ENCODE measurements around the gene CAMTA1.
"Not testable (repeated sequence)": the region's sequence is repeated elsewhere in the genome, so short reads cannot be mapped to it uniquely, and the experiment has no call there.

CAMTA1 gene

DNA sequence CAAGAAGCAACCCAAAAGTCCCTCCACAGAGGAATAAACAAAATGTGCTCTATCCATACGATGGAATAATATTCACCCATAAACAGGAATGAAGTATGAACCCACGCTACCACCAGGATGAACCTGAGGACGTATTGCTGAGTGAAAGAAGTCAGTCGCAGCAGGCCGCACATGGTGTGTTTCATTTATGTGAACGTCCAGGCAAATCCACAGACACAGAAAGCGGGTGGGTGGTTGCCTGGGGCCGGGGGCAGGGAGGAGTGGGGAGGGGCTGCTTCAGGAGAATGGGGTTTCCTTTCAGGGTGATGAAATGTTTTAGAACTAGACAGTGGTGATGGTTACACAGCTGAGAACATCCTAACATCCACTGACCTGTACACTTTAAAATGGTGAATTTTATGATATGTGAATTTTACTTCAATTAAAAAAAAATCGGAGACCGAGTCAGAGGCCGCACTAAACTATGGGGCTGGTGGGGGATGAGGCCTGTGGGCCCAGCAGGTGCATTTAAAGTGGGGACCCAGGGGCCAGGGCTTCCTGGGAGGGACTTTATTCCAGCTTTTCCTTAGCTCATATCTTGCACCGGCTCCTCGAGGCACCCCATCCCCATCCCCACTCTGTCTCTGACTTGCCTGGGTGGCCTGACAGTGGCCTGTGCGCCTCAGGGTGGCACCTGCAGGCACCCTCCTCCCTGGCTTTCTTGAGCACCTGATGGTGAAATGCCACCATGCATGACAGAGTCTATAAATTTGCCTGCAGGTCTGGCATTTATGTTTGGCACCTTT lies 593.3 kb downstream of the CAMTA1 start:
- Histone ChIP-seq H3K4me3 (ENCODE audit: low read depth in 1 of 2, low read length in 2 of 2) (no peak overlapping the region), H3K9ac (ENCODE audit: low read depth, low read length) (no peak overlapping the region), H3K9me3 (ENCODE audit: insufficient read depth, low read length, severe bottlenecking) (no peaks in the 10 kb centered on the region), H4K20me1 (ENCODE audit: insufficient read depth, low read length) (0 out of 2 replicates have a peak, but pooled peaks cover 5% of the 10 kb centered on the region), H3K79me2 (ENCODE audit: insufficient read depth, low read length) (no peaks in the 10 kb centered on the region), H3K27ac (ENCODE audit: low read length) (no peak overlapping the region), H3K36me3 (ENCODE audit: insufficient read depth, low read length) (no peaks in the 10 kb centered on the region), H3K4me1 (ENCODE audit: insufficient read depth, low read length) (no peaks in the 10 kb centered on the region), H3K27me3 (ENCODE audit: insufficient read depth, low read length, poor library complexity) (peaks cover 8% of the 10 kb centered on the region), H3K4me2 (ENCODE audit: insufficient read depth, low read length) (no peak overlapping the region), H2AFZ (ENCODE audit: low read depth, low read length) (no peak overlapping the region)
- ATAC-seq (ENCODE audit: insufficient read depth, low read depth): no peak
- TF ChIP-seq EZH2 (IDR thresholded peaks at IDR 0.05; ENCODE audit: borderline replicate concordance, low read depth, low read length, severe bottlenecking) (no peak), CTCF (IDR thresholded peaks at IDR 0.05; ENCODE audit: borderline replicate concordance, extremely low read depth, low read length, poor library complexity, severe bottlenecking) (no peak)
- no peak for DNase-seq

- Histone ChIP-seq H3K36me3 (ENCODE audit: insufficient read depth, low read length) (no peaks in the 10 kb centered on the region), H3K4me2 (ENCODE audit: insufficient read depth, low read length) (no peak overlapping the region), H3K4me1 (ENCODE audit: insufficient read depth, low read length) (no peaks in the 10 kb centered on the region), H3K27ac (ENCODE audit: low read length) (no peak overlapping the region), H3K9me3 (ENCODE audit: insufficient read depth, low read length, severe bottlenecking) (no peaks in the 10 kb centered on the region), H2AFZ (ENCODE audit: low read depth, low read length) (no peak overlapping the region), H3K9ac (ENCODE audit: low read depth, low read length) (no peak overlapping the region), H3K79me2 (ENCODE audit: insufficient read depth, low read length) (no peaks in the 10 kb centered on the region), H4K20me1 (ENCODE audit: insufficient read depth, low read length) (0 out of 2 replicates have a peak, but pooled peaks cover 3% of the 10 kb centered on the region), H3K4me3 (ENCODE audit: low read depth in 1 of 2, low read length in 2 of 2) (no peak overlapping the region), H3K27me3 (ENCODE audit: insufficient read depth, low read length, poor library complexity) (peaks cover 8% of the 10 kb centered on the region)
- DNase-seq (no peak), ATAC-seq (ENCODE audit: insufficient read depth, low read depth) (no peak)
- TF ChIP-seq CTCF (IDR thresholded peaks at IDR 0.05; ENCODE audit: borderline replicate concordance, extremely low read depth, low read length, poor library complexity, severe bottlenecking): no peak
- no peak for TF ChIP-seq EZH2 (IDR thresholded peaks at IDR 0.05; ENCODE audit: borderline replicate concordance, low read depth, low read length, severe bottlenecking)
Observed at GRCh38 chr1:7379441-7379971, 594.3 kb downstream of the CAMTA1 start.

GRCh38 chr1:7380068-7380467 lies 594.8 kb downstream of the CAMTA1 start:
- not testable (repeated sequence) for H3K4me1 ChIP-seq (ENCODE audit: insufficient read depth, low read length); H3K36me3 ChIP-seq (ENCODE audit: insufficient read depth, low read length); H3K9me3 ChIP-seq (ENCODE audit: insufficient read depth, low read length, severe bottlenecking); ATAC-seq (ENCODE audit: insufficient read depth, low read depth); H3K27ac ChIP-seq (ENCODE audit: low read length); H3K79me2 ChIP-seq (ENCODE audit: insufficient read depth, low read length); H3K4me2 ChIP-seq (ENCODE audit: insufficient read depth, low read length); H3K9ac ChIP-seq (ENCODE audit: low read depth, low read length); H3K4me3 ChIP-seq (ENCODE audit: low read depth in 1 of 2, low read length in 2 of 2); H3K27me3 ChIP-seq (ENCODE audit: insufficient read depth, low read length, poor library complexity); DNase-seq; H4K20me1 ChIP-seq (ENCODE audit: insufficient read depth, low read length); H2AFZ ChIP-seq (ENCODE audit: low read depth, low read length)

DNA sequence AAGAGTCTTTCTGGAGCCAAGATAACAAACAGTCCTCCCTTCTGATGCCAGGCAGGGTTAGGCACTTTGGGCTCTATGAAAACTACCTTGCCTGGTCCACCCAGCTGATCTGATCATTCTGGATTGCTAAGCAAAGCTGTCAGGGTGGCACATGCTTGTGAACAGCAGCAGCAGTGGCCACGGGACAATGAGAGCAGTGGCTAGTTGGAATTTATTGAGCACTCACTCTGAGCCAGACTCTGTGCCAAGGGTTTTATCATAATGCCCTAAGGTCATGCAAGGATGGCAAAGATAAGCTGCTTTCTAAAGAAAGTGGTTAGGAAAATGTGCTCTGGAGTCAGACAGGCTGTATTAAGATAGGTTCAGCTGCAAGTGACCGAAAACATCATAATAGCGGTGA lies 595.5 kb downstream of the CAMTA1 start:
- Histone ChIP-seq H3K4me2 (ENCODE audit: insufficient read depth, low read length) (no peak overlapping the region), H3K4me1 (ENCODE audit: insufficient read depth, low read length) (no peaks in the 10 kb centered on the region), H3K27me3 (ENCODE audit: insufficient read depth, low read length, poor library complexity) (peaks cover 8% of the 10 kb centered on the region), H3K79me2 (ENCODE audit: insufficient read depth, low read length) (no peaks in the 10 kb centered on the region), H4K20me1 (ENCODE audit: insufficient read depth, low read length) (no peaks in the 10 kb centered on the region), H3K36me3 (ENCODE audit: insufficient read depth, low read length) (no peaks in the 10 kb centered on the region), H3K27ac (ENCODE audit: low read length) (no peak overlapping the region), H3K9me3 (ENCODE audit: insufficient read depth, low read length, severe bottlenecking) (no peaks in the 10 kb centered on the region), H2AFZ (ENCODE audit: low read depth, low read length) (no peak overlapping the region), H3K4me3 (ENCODE audit: low read depth in 1 of 2, low read length in 2 of 2) (no peak overlapping the region), H3K9ac (ENCODE audit: low read depth, low read length) (no peak overlapping the region)
- DNase-seq: no peak
- TF ChIP-seq CTCF (IDR thresholded peaks at IDR 0.05; ENCODE audit: borderline replicate concordance, extremely low read depth, low read length, poor library complexity, severe bottlenecking): no peak
- TF ChIP-seq EZH2 (IDR thresholded peaks at IDR 0.05; ENCODE audit: borderline replicate concordance, low read depth, low read length, severe bottlenecking): no peak
- ATAC-seq (ENCODE audit: insufficient read depth, low read depth): no peak

- not testable (repeated sequence) for H3K4me2 ChIP-seq (ENCODE audit: insufficient read depth, low read length); H3K4me3 ChIP-seq (ENCODE audit: low read depth in 1 of 2, low read length in 2 of 2); H3K27me3 ChIP-seq (ENCODE audit: insufficient read depth, low read length, poor library complexity); H3K27ac ChIP-seq (ENCODE audit: low read length); H4K20me1 ChIP-seq (ENCODE audit: insufficient read depth, low read length); H3K4me1 ChIP-seq (ENCODE audit: insufficient read depth, low read length); H2AFZ ChIP-seq (ENCODE audit: low read depth, low read length); H3K79me2 ChIP-seq (ENCODE audit: insufficient read depth, low read length); DNase-seq; H3K36me3 ChIP-seq (ENCODE audit: insufficient read depth, low read length); ATAC-seq (ENCODE audit: insufficient read depth, low read depth); H3K9me3 ChIP-seq (ENCODE audit: insufficient read depth, low read length, severe bottlenecking); H3K9ac ChIP-seq (ENCODE audit: low read depth, low read length)
Observed at GRCh38 chr1:7381729-7382128, 596.5 kb downstream of the CAMTA1 start.

Data from DND-41 (cell line).